NCI-H1694 (cell line): ENCODE measurements around the gene IL17REL.
A peak's percentile ranks its signal among the peaks of the same experiment; 100 is the strongest.

Experiments used
- DNase-seq: peaks from one replicate; lab custom pipeline; 2025; lab: John Stamatoyannopoulos, UW

Gene IL17REL

DNA sequence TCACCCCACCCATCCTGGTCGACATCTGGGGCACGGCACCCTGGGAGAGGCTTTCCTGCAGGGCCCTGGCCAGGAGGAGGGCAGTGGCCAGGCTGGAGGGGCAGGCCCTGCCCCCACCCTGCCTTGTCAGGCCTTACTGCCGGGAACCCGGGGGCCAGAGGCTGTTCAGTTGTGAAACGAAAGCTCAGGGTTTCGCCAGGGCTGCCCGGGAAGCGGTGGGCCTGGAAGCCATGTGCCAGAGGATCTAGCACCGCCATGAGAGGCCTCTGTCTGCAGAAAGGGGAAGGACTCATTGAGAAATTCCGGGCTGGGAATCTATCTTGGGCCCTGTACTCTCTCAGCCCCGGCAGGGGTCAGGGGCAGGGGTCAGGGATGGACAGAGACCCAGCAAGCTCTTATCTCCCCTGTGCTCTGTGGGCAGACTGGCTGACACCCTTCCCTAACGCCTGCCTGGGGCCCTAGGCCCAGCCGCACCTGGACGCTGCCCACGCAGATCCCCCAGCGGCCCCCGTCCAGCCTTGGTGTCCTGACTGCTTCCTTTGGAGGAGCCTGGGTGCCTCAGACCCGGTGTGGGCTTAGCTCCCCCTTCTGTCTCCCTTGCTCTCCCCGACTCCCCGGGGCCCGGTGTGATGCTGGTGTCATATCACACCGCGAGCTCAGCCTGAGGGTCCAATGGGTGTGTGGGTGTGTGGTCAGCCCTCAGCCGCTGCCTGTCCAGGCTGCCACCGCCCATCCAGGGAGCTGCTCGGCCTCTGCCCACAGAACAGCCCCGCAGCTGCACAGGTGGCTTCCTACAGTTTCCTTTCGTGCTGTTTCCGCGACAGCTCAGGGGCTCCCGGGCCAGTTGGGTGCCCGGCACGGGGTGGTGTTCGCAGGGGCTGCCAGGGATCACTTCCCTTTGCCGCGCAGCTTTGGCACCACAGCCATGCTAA is 45.5 kb downstream of the IL17REL start:
- DNase-seq: no peak

DNA sequence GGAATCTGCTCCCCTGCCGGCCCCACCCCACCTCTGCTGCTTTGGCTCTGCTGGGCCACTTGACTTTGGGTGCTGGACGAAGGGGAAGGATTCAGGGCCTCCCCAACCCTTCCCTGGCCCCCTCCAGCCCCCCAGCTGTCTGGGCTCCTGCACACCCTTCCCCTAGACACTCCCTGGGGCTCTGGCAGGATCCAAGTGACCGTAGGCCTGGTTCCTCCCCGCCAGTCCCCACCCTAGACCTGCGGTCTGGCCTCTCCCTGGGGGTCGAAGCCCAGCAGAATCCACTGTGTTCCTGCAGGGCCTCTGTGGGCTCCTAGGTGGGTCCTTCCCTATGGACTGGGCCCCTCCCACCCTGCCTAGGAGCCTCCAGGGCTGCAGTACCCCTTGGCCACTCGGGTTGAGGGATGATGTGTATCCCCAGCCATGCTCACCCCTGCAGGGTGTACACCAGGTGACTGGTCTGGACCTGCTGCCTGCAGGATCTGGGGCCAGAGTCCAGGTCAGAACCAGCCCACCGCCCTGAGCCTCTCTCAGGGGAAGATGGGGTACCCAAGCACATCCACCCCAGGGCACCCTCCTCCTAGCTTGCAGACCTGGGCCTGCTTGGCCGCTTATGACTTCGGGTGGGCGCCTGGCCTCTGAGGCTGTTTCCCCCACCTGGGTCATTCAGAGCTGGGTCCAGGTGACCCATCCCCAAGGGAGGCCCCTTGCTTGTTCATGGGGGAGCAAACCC is 46.4 kb downstream of the IL17REL start:
- DNase-seq: no peak

DNA sequence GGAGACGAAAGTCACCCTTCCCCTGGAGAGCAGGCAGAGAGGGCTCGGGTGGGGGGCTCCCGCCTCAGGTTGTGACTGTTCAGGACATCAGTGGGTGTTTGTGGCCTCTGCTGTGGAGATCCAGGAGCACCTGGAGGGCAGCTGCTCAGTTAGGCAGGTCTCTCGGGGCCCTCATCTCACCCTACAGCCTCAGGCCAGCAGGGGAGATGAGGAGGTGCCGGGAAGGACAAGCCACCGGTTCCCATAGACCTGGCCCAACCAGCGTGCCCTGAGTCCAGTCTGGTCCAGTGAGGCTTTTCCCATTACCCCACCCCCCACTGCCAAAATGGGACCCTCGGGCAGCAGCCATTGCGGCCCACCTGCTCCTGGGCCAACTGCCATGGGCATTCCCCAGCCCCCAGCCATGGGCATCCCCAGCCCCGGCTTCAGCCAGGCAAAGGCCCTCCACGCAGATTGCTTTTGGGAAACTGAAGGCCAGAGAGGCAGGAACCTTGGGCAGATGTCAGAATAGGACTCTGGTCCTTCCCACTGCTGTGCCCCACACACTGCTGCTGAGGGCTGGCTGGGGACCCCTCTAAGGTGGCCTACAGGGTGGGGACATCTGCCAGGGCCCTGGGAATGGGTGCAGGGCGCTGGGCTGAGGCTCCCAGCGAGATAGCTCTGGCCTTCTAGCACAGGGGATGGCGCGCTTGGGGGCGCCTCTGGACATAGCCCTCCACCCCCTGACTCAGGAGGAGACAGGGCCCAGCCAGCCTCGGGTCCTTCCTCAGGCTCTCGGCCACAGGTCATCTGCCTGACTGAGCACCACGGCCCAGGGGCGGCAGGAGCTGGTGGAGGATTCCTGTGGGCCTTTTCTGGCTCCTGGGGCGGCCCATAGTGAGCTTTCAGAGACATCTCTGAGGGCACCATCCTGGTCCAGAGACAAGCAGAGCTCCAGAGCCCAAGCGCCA is 47.2 kb downstream of the IL17REL start:
- no peak for DNase-seq

DNA sequence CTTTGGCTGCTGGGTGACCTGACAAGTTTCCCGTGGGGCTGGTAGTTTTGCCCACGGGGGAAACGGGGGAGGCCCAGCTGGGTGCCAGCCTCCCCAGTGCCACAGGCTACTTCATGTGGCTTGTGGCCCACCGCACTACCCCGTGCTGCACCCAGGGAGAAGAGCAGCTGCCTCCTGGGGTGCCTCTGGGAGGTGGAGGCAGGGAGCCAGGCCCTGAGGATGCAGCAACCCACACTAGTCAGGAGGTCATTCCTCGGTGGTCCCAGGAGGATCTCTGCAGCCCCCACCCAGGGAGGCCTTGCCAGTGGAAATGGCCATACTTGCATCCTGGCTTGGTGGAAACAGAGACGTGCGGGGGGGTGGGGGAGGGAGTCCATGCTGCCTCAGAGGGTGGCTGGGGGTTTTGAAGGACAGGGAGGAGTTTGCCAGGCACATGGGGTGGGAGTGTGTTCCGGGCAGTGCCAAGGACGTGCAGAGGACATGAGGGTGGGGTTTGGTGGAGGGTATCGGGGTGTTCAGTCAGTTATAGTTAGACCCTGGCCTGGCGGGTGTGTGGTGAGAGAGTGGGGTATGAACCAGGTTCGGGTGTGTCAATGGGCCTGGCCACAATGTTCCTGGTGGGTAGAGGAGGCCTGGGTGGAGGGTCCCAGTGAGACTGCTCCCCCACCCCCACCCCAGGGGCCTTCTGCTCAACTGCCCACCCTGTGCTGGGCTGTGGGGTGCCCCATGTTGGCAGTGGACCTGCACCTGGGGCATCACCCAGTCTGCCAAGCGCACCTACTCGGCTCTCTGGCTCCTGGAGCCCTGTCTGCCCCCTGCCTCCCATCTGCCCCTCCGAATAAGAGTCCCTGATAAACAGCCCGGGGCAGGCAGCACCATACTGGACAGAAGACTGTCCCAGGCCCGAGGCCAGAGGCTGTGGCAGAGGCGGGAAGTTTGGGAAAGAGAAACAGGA is 48.2 kb downstream of the IL17REL start:
- no peak for DNase-seq

DNA sequence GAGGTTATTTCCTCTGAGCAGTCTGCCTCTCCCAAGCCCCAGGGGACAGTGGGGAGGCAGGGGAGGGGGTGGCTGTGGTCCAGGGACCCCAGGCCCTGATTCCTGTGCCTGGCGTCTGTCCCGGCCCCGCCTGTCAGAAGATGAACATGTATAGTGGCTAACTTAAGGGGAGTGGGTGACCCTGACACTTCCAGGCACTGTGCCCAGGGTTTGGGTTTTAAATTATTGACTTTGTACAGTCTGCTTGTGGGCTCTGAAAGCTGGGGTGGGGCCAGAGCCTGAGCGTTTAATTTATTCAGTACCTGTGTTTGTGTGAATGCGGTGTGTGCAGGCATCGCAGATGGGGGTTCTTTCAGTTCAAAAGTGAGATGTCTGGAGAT is 48.9 kb downstream of the IL17REL start:
- no peak for DNase-seq

DNA sequence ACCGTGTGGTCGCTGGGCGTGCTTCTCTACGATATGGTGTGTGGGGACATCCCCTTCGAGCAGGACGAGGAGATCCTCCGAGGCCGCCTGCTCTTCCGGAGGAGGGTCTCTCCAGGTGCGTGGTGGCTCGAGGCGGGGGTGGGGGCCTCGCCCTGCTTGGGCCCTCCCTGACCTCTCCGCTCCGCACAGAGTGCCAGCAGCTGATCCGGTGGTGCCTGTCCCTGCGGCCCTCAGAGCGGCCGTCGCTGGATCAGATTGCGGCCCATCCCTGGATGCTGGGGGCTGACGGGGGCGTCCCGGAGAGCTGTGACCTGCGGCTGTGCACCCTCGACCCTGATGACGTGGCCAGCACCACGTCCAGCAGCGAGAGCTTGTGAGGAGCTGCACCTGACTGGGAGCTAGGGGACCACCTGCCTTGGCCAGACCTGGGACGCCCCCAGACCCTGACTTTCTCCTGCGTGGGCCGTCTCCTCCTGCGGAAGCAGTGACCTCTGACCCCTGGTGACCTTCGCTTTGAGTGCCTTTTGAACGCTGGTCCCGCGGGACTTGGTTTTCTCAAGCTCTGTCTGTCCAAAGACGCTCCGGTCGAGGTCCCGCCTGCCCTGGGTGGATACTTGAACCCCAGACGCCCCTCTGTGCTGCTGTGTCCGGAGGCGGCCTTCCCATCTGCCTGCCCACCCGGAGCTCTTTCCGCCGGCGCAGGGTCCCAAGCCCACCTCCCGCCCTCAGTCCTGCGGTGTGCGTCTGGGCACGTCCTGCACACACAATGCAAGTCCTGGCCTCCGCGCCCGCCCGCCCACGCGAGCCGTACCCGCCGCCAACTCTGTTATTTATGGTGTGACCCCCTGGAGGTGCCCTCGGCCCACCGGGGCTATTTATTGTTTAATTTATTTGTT is 49.6 kb downstream of the IL17REL start:
- DNase-seq: no peak

DNA sequence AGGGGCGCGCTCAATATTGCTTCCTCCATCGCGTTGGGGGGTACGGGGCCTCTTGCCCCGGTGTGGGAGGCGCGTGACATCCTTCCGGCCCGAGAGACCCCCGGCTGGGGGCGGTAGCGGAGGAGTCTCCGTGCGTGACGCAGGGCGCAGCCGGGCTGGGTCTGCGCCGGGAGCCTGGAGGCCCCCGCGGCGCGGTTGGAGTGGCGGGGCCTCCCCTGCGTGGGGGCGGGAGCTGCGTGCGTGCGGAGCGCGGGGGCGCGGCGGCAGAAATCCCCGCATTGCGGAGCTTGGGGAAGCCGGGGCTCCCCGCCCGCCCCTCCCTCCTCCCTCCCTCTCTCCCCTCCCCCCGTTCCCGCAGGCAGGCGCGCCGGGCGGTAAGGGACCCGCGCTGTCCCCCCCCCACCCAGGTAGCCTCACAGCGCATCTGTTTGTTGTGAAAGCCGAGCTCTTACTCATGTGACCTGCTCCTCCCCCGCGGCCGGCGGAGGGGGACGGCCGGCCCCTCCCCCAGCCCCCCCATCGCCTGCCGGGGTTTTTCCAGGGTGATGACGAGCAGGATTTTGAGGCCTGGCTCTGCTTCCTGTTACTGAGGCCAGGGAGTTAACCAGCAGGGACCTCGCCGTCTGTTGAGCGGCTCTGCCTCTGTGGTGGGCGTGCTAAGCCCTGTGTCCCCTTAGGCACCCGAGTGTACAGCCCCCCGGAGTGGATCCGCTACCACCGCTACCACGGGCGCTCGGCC is 50.4 kb downstream of the IL17REL start:
- DNase-seq: peak; percentile 33

DNA sequence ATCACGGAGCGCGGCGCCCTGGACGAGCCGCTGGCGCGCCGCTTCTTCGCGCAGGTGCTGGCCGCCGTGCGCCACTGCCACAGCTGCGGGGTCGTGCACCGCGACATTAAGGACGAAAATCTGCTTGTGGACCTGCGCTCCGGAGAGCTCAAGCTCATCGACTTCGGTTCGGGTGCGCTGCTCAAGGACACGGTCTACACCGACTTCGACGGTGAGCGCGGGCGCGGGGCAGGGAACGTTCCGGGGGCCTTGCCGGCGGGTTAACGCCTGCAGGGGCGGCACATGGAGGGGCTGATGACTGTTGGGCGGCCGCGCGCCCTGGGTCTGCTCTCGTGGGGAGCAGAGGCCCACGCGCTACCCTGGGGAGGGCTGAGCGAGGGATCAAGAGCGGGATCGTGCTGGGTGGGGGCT is 51.0 kb downstream of the IL17REL start:
- no peak for DNase-seq

DNA sequence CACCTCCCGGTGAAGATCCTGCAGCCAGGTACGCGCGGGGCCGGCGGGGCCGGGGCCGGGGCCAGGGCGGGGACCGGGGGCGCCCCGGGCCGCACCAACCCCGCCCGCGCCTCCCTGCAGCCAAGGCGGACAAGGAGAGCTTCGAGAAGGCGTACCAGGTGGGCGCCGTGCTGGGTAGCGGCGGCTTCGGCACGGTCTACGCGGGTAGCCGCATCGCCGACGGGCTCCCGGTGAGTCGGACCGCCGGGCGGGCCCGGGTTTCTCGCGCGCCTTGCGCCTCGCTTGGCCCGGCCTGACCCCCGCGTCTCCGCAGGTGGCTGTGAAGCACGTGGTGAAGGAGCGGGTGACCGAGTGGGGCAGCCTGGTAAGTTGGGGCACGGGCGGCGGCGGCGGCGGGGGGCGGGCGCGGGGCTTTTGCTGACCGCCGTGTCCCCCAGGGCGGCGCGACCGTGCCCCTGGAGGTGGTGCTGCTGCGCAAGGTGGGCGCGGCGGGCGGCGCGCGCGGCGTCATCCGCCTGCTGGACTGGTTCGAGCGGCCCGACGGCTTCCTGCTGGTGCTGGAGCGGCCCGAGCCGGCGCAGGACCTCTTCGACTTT is 51.5 kb downstream of the IL17REL start:
- no peak for DNase-seq

DNA sequence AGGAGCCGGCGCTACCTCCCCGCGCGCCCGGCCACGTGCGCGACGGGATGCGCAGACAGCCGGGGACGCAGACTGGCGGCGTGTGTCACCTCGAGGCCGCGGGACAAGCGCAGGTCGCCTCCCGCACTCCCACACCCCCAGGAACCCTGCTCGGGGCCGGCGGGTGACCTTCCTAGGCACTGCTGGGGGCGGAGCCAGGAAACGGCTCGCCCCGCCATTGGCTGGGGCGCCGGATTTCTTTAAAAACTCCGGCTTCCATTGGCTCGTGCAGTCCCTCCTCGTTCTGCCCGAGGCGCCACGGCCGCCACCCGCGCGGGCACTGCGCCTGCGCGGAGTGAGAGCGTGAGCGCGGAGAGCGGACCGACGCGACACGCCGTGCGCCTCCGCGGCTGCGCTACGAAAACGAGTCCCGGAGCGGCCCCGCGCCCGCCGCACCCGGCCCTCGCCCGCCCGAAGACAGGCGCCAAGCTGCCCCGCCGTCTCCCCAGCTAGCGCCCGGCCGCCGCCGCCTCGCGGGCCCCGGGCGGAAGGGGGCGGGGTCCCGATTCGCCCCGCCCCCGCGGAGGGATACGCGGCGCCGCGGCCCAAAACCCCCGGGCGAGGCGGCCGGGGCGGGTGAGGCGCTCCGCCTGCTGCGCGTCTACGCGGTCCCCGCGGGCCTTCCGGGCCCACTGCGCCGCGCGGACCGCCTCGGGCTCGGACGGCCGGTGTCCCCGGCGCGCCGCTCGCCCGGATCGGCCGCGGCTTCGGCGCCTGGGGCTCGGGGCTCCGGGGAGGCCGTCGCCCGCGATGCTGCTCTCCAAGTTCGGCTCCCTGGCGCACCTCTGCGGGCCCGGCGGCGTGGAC is 52.2 kb downstream of the IL17REL start, which contains the start of gene PIM3:
Gene PIM3, plus strand, starts transcription at position 614 of the 846 bp plus-strand sequence. Its CDS starts 176 bp downstream, at position 790.
- peak; percentile 94 for DNase-seq

DNA sequence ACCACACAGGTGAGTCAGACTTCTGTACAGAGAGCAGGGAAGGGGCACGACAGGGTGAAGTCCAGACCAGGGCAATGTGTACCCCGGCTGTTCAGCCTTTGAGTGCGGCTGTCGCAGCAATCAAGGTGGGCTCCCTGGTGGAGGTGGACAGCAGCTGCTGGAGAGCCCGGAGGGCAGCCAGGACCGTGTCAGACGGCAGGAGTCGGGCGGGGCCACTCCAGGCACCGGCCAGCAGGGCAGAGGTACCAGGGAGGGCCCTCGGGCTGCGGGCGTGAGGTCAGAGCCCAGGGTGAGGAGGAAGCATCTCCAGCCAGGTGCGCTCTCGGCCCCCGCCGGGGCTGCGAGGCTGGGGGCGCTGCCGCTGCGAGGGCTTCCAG is 52.8 kb downstream of the IL17REL start:
- no peak for DNase-seq

DNA sequence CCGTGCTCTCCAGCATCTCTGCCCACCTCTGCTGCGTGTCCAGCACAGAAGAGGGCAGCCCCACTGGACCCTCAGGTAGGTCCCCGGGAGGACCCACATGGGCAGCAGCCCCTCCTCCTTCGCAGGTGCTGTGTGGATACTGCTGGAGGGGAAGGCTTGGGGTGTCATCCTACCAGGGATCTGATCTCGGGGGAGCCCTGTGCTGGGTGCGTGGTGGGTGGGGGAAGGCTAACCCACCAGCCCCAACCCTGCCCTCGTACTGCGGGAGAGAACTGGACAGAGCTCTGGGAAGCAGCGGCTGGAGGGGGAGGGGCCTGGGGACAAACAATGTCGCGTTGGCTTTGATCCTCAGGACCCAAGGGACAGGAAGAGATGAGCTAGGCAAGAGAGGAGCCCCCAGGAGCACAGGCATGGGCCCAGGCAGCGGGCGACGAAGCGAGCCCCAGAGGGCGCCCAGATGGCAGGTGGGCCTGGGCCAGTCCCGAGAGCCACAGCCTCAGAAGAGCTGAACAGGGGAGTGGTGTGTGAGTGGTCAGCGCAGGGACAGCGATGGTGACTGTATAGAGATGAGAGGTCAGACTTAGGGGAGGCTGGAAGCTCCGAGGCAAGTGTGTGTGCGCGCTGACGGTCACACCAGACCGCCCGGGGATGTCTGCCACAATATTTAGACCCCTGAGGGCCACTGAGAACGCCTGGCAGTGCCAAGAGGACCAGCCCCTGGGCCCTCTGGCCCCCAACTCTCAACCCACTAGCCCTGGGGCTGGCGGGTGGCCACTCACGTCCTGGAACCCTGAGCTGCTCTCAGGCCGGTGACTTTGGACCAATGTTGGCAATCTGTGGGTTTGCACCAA is 53.4 kb downstream of the IL17REL start:
- DNase-seq: no peak

DNA sequence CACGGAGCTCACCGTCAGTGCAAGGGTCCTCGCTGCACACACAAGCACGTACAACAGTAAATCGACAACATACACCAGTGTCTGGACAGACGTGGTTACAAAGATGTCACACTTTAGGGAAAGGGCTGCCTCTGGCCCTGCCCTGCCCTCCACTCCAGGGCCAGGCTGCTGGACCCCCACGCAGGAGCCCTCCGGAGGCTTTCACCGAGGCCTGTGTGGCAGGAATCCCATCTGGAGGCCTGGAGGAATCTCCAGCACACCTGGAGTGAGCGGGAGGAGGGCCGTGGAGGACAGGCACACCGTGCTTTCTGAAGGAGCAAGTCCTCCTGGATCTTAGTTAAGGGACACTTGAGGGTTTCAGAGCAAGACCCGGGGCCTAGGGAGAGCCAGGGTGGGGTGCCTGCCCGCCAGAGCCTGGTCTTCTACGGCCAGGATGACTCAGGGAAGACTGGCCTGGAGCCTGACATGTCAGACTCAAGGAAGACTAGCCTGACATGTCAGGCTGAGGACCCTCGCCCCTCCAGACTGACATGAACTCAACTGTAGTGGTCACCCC is 54.1 kb downstream of the IL17REL start:
- DNase-seq: no peak

DNA sequence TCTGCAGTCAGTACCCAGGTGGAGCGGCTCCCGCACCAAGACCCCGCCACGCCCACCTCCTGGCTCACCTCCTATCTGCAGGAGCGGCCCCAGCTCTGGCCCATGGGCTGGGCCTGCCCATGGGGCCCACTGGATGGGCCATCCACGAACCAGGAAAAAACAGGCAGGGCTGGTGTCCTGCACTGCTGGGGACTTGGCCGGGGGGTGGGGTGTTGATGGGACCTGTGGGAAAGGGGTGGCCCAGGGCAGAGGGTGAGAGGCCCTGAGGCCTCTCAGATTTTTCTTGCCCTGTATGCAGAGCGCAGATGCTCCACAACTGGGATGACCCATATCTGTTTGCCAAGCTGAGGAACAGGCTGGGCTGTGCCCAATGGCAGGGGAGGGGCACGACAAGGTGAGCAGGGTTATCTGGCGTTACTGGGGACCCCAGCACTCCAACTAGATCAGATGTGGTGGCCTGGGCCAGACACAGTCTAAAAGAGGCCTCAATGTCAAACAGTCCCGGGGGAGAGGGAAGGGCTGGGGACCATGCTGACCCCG is 54.7 kb downstream of the IL17REL start:
- no peak for DNase-seq

DNA sequence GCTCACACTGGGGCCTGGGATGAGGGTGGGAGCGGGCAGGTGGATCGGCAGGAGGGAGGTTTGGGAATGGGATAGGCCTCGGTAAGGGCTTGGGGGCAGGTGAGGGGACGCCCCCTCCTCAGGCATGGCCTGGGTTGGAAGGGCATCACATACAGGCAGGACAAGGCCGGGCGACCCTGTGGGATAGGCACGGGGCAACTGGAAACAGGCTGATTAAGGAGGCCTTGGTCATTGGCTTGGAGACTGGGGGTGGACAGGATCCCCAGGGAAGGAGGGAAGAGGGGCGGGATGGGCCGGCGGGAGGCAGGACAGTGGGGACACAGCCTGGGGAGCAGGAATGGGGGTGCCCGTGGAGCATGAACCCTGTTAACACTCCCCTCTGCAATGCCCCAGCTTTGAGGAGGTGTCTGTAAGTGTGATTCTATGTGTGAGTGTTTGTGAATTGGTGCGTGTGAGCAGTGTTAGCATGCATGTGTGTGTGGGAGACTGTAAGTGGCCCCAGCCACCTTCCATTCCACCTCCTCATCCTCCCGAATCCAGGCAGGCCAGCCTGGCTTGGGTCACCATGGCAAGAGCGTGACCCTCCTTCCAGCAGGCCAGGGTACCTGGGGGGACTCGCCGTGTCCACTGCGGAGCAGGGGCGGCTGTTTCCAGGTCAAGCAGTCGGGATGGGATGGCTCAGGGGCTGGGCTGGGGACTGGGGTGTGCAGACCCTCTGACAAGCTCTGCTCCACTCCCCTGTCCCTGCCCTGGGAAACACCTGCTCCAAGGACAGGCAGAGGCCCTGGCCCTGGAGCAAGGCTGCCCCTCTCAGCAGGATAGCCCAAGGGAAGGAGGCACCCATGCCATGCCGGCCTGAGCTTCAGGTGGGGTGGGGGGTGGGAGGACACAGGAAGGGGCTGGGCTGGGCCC is 55.4 kb downstream of the IL17REL start:
- no peak for DNase-seq
